ENCODE results near the gene RALGAPB.
"Not testable (repeated sequence)": the region's sequence is repeated elsewhere in the genome, so short reads cannot be mapped to it uniquely, and the experiment has no call there.

RALGAPB gene

GRCh38 chr20:38485041-38485440 lies 12.4 kb downstream of the RALGAPB start:
- H3K4me3 ChIP-seq (ENCODE audit: low read depth, low read length), result no peak overlapping the region

DNA sequence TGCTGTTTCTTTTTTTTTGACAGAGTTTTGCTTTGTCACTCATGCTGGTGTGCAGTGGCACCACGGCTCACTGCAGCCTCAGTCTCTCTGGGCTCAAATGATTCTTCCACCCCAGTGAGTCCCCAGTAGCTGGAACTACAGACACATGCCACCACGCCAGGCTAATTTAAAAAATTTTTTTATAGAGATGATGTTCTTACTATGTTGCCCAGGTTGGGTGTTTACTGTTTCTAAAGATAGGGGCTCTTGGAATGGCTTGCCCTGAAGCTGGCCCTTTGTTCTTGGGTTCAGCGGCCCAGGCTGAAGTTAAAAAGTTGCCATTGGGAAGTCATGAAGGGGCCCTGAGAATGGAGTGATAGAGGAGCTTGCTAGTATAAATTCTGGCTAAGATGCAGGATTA lies 16.5 kb downstream of the RALGAPB start:
- no peak overlapping the region for H3K4me3 ChIP-seq (ENCODE audit: low read depth, low read length)

GRCh38 chr20:38497246-38497935 lies 24.7 kb downstream of the RALGAPB start:
- no peak overlapping the region for H3K4me3 ChIP-seq (ENCODE audit: low read depth, low read length)

- H3K4me3 ChIP-seq (ENCODE audit: low read depth, low read length), result no peak overlapping the region
Observed at GRCh38 chr20:38498909-38499308, 26.3 kb downstream of the RALGAPB start.

GRCh38 chr20:38499366-38499765 lies 26.7 kb downstream of the RALGAPB start:
- no peak overlapping the region for H3K4me3 ChIP-seq (ENCODE audit: low read depth, low read length)

- H3K4me3 ChIP-seq (ENCODE audit: low read depth, low read length), result no peak overlapping the region
Observed at GRCh38 chr20:38501858-38502436, 29.3 kb downstream of the RALGAPB start.

DNA sequence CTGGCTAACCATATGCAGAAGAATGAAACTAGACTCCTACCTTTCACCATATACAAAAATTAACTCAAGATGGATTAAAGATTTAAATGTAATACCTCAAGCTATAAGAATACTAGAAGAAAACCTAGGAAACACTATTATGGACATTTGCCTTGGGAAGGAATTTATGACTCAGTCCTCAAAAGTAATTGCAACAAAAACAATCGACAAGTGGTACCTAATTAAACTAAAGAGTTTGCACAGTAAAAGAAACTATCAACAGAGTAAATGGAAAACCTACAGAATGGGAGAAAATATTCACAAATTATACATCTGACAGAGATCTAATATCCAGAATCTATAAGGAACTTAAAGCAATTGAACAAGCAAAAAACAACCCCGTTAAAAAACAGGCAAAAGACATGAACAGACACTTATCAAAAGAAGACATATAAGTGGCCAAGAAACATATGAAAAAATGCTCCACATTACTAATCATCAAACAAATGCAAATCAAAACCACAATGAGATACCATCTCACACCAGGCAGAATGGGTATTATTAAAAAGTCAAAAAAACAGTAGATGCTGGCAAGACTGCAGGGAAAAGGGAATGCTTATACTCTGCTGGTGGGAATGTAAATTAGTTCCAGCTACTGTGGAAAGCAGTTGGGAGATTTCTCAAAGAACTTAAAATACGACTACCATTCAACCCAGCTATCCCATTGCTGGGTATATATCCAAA lies 31.9 kb downstream of the RALGAPB start:
- no peak overlapping the region for H3K4me3 ChIP-seq (ENCODE audit: low read depth, low read length)

GRCh38 chr20:38505091-38505455 lies 32.4 kb downstream of the RALGAPB start:
- no peak overlapping the region for H3K4me3 ChIP-seq (ENCODE audit: low read depth, low read length)

- not testable (repeated sequence) for H3K4me3 ChIP-seq (ENCODE audit: low read depth, low read length)
Observed at GRCh38 chr20:38511726-38512125, 39.1 kb downstream of the RALGAPB start.

- H3K4me3 ChIP-seq (ENCODE audit: low read depth, low read length), result no peak overlapping the region
Observed at GRCh38 chr20:38514185-38514584, 41.5 kb downstream of the RALGAPB start.

DNA sequence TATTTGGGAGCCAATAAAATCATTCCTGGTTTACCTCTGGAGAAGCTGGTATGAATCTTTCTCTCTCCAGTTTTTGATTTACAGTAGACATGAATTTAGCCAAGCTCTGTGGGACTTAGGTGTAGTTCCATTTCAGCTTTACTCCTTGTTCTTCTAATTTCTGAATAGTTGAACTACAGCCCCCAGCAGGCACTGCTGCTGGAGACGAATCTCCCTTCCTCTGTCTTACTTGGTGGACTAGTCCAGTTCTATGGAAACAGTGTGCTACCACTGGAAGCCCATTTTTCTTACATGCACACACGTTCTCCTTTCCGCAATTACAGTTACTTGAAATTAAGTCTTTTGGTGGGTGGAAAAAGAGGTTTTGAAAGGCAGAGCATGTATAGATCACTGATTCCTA lies 42.3 kb downstream of the RALGAPB start:
- no peak overlapping the region for H3K4me3 ChIP-seq (ENCODE audit: low read depth, low read length)

DNA sequence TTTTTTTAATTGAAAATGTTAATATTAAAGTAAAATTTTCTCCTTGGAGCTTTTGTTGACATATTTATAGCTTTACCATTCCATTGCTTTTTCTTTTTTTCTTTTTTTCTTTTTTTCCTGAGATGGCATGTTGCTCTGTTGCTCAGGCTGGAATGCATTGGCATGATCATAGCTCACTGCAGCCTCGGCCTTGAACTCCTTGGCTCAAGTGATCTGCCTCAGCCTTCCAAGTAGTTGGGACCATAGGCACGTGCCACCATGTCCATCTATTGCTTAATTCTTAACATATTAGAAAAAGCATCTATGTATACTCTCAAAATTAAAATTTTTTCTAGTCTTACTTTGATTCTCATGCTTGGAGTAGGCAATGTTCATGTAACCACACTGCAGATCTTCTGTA lies 43.0 kb downstream of the RALGAPB start:
- H3K4me3 ChIP-seq (ENCODE audit: low read depth, low read length), result no peak overlapping the region

DNA sequence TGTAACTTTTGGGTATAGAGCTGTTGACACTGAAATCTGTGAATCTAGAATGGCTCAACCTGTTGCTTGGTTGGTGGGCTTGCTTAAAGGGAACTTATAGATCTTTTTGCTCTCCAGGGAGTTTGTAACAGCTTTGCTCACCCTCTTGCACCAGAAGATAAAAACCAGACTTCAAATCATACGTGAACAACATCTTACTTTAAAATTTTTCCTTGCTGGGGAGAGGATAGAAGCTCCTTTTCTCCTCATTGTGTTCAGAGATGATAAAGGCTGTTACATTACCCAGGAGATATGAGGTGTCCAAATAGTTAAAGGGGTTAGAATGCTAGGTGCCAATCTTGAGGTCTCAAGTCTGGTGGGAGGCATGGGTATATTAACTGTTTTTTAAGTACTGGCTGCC lies 46.8 kb downstream of the RALGAPB start:
- H3K4me3 ChIP-seq (ENCODE audit: low read depth, low read length), result no peak overlapping the region

- H3K4me3 ChIP-seq (ENCODE audit: low read depth, low read length), result no peak overlapping the region
Observed at GRCh38 chr20:38520261-38520660, 47.6 kb downstream of the RALGAPB start.

GRCh38 chr20:38523697-38524096 lies 51.1 kb downstream of the RALGAPB start:
- no peak overlapping the region for H3K4me3 ChIP-seq (ENCODE audit: low read depth, low read length)

DNA sequence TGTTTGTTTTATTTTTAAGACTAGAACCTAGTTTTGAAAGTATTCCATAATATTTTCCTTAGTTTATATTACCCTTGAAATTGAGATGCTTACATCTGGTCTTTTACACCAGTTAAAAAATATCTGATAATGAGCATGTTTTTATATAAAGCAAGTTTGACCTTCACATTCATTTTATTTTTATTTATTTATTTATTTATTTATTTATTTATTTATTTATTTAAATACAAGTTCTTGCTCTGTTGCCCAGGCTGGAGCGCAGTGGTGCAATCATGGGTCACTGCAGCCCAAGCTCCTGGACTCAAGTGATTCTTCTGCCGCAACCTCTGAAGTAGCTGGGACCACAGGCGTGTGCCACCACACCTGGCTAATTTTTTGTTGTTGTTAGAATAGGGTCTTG lies 55.5 kb downstream of the RALGAPB start:
- no peak overlapping the region for H3K4me3 ChIP-seq (ENCODE audit: low read depth, low read length)

DNA sequence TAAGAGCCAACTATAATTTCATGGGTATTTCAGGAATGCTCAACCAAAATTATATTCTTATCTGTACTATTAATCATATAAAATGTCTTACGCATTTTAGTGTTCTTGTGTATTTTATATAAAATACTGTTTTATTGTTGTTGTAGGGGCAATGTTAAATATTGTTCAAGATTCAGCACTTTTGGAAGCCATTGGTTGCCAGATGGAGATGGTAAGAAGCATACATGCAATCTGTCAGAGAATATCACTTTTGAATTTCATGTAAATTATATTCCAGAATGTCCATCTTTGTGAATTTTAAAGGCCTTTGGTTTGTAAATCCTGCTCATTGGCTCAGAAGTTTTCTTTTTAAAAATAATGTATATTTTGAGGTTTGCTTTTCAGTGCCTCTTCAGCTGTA lies 58.4 kb downstream of the RALGAPB start:
- no peak overlapping the region for H3K4me3 ChIP-seq (ENCODE audit: low read depth, low read length)

DNA sequence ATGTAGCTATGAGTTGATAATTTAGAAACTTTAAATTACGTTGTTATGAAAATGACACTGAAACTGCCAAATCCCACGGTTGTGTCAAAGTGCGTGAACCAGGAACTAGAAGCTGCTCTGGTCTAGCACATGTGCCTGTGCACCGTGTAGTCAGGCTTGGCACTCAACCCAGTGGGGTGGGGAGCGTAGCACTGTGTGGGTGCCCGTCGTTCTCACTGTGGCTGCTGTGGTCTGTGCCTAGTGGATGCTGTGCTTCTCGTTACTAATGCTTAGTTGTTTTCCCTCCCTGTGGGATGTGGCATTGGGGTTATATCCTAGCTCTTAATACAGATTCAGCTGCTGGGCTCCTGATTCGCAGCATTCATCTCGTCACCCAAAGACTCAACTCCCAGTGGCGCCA lies 62.1 kb downstream of the RALGAPB start:
- H3K4me3 ChIP-seq (ENCODE audit: low read depth, low read length), result no peak overlapping the region

DNA sequence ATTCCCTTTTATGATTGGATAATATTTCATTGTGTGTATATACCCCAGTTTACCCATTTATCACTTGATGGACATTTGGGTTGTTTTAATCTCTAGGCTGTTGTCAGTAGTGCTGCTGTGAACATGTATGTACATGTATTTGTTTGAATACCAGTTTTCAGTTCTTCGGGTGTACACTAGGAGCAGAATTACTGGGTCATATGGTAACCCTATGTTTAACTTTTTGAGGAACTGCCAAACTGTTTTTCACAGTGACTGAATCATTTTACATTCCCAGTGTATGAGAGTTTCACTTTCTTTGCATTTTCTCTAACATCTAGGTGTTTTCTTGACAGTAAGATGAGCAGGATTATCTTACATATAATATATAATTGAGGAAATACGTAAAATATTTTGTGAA lies 63.7 kb downstream of the RALGAPB start:
- no peak overlapping the region for H3K4me3 ChIP-seq (ENCODE audit: low read depth, low read length)

- H3K4me3 ChIP-seq (ENCODE audit: low read depth, low read length), result no peak overlapping the region
Observed at GRCh38 chr20:38537176-38537575, 64.5 kb downstream of the RALGAPB start.

DNA sequence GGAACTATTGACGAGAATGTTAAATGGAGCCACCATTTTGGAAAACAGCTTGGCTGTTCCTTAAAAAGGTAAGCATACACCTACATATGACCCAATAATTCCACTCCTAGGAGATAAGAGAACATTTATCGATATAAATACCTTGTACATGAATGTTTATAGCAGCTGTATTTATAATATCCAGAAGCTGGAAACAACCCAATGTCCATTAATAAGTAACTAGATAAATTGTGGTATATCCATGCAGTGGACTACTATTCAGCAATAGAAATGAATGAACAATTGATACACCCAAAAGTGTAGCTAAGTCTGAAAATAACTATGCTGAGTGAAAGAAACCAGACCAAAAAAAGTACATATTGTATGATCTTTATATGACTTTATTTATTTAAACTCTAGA lies 66.1 kb downstream of the RALGAPB start:
- no peak overlapping the region for H3K4me3 ChIP-seq (ENCODE audit: low read depth, low read length)

Data from iPS-11a (cell line).